ENCODE results near the gene RENBP.

- no peak for TF ChIP-seq CTCF (IDR thresholded peaks at IDR 0.05)
- TF ChIP-seq POLR2A (IDR thresholded peaks at IDR 0.05) = no peak
Observed at GRCh38 chrX:153909980-153910360, 34.5 kb downstream of the RENBP start.
